Upper lobe of left lung (tissue), 4 donors: ENCODE data around the gene ACSM2A.
"Not testable (repeated sequence)": the region's sequence is repeated elsewhere in the genome, so short reads cannot be mapped to it uniquely, and the experiment has no call there.

Experiments used
- CTCF ChIP-seq, 6 experiments: fragments of 450-650 bp in 4 of 6; fragments of 200-600 bp in 2 of 6; sonication (generic) in 2 of 6; IDR thresholded peaks; one replicate each; pipeline ENCODE4 v1.5.1; 2016 to 2019; ENCODE audit warnings: antibody characterized with exemption in 6 of 6
- EP300 ChIP-seq, 4 donors: sonication (generic); formaldehyde crosslinking; IDR thresholded peaks; one replicate each; pipeline ENCODE4 v1.5.1; 2017; ENCODE audit warnings: antibody characterized with exemption in 4 of 4, control low read depth in 2 of 4
- POLR2A ChIP-seq, 4 donors: fragments of 450-650 bp; IDR thresholded peaks; one replicate each; pipeline ENCODE4 v1.5.1; 2016 to 2017; ENCODE audit warnings: antibody characterized with exemption in 4 of 4, mild to moderate bottlenecking in 2 of 4
- POLR2AphosphoS5 ChIP-seq, 2 donors: sonication (generic); formaldehyde crosslinking; IDR thresholded peaks; one replicate each; pipeline ENCODE4 v1.5.1; 2017; ENCODE audit warnings: antibody characterized with exemption in 2 of 2

GRCh38 chr16:20429499-20429898, 21.8 kb upstream of the ACSM2A start:
- TF ChIP-seq POLR2A, CTCF, EP300, POLR2AphosphoS5 (IDR thresholded peaks at IDR 0.05): not testable (repeated sequence)
